Aorta (tissue), 5 donors: ENCODE data around the gene ABLIM2. TPM values are rescaled to one million over a fixed set of nuclear protein-coding genes. Genes with fewer than 3 reads are reported as not detected.

Experiments used
- ATAC-seq: fragments of 200-7000 bp; cut with Tn5 transposase; one replicate; pipeline ENCODE4 v1.9.1; 2022; ENCODE audit warnings: moderate library complexity; ENCODE audit not compliant: low FRiP score
- DNase-seq, 2 donors: peaks; one replicate each; pipeline ENCODE4 v3.0.0-alpha.2; 2020
- H3K27ac ChIP-seq, 2 donors: one replicate each; pipeline ENCODE4 v1.5.1; 2013; ENCODE audit warnings: low read length in 2 of 2, mild to moderate bottlenecking in 2 of 2, moderate library complexity in 2 of 2, control low read depth in 1 of 2, inconsistent platforms in 1 of 2, low read depth in 1 of 2
- H3K27me3 ChIP-seq, 2 donors: one replicate each; pipeline ENCODE4 v1.6.1; 2013; ENCODE audit warnings: control low read depth in 1 of 2, low read length in 1 of 2, mild to moderate bottlenecking in 1 of 2, moderate library complexity in 1 of 2; ENCODE audit not compliant: insufficient read depth in 2 of 2, control insufficient read depth in 1 of 2
- H3K36me3 ChIP-seq, 2 donors: one replicate each; pipeline ENCODE4 v1.6.1; 2013; ENCODE audit warnings: control low read depth in 1 of 2, low read length in 1 of 2, mild to moderate bottlenecking in 1 of 2; ENCODE audit not compliant: insufficient read depth in 2 of 2, control insufficient read depth in 1 of 2
- H3K4me1 ChIP-seq, 2 donors: one replicate each; pipeline ENCODE4 v1.6.1; 2013; ENCODE audit warnings: low read length in 2 of 2, control low read depth in 1 of 2, mild to moderate bottlenecking in 1 of 2, moderate library complexity in 1 of 2; ENCODE audit not compliant: insufficient read depth in 2 of 2, control insufficient read depth in 1 of 2
- H3K4me3 ChIP-seq, 2 donors: one replicate each; pipeline ENCODE4 v1.5.1; 2013; ENCODE audit warnings: low read length in 2 of 2, control low read depth in 1 of 2, mild to moderate bottlenecking in 1 of 2
- H3K9me3 ChIP-seq: one replicate; pipeline ENCODE4 v1.6.1; 2013; ENCODE audit warnings: mild to moderate bottlenecking, low read length; ENCODE audit not compliant: control insufficient read depth
- WGBS, 2 donors: extraction: QIAGEN DNeasy Blood & Tissue Kit; methylation state at CpG; one replicate each; pipeline ENCODE4 v1.1.7; 2013; 5-methylcytosine and 5-hydroxymethylcytosine counted together
- intact Hi-C, 2 donors: fragments of 100-400 bp; cut with DNase I; formaldehyde crosslinking; loops; one replicate each; pipeline versions ENCODE4 v1.14.2 to v1.15.0; 2022
- polyA plus RNA-seq, 2 donors: library from polyadenylated mRNA; stranded (reverse); fragments of 200-250 nt; gene quantifications; one replicate each; pipeline ENCODE4 v1.2.3, GENCODE V29; 2013
- total RNA-seq, 2 donors: library from RNA; stranded (reverse); fragmentation: NEBNext Ultra II Directional; extraction: Animal tissue kit (Norgen Biotek cat#: 25700); gene quantifications; one replicate each; pipeline ENCODE4 v1.2.1, GENCODE V29; 2021
- donor health status: healthy with polysubstance abuse.
- donor health status: Bipolar disorder and iron deficiency.
- donor health status: DM: no; HTN: no; CAD: no.
- donor health status: DM: no; HTN: no; CAD: no.
- donor health status: DM: yes; HTN: yes; CAD: no.

ABLIM2 gene
- total and polyA plus RNA-seq, 4 donors, result 5.3 to 20.2 (median 11.1) TPM

DNA sequence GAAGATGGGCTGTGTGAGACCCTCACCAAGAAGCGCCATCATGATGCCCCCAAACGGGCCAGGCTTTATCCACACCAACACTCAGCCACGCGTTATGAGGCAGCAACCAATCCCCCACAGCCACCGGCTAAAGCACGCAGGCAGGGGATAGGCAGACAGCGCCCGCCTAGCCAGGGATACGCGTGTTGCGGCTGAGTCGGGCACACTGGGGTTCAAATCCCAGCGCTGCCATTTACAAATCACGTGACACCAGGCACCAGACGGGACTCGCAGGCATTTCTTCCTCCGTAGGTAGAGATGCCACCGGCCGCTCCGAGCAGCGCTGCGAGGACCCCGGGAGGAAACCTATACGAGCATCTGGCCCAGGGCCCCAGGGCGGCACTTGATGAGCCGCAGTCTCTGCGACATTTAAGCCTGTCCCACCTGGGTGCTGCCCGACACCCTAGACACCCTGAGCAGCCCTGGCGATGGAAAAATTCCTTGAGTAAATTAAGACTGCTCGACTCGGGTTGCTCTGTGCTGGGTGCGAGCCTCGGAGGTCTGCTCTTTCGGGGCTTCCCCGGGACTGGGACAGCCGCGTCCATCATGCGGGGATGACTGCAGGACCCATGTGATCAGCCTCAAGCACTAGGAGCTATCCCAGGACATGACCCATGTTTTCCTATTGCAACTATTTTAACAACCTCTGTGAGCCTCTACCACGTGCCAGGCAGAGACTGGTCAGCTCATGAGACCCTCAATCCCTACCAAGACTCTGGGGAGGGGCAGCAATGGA lies 6.3 kb downstream of the ABLIM2 start:
- Histone ChIP-seq H3K36me3 (no peaks in the 10 kb centered on the region), H3K9me3 (no peaks in the 10 kb centered on the region), H3K27me3 (no peaks in the 10 kb centered on the region), H3K27ac (no peak overlapping the region), H3K4me3 (no peak overlapping the region), H3K4me1 (no peaks in the 10 kb centered on the region)
- WGBS, 2 donors, result 91 to 92% methylated on average over 39 of the region's 39 CpGs
- intact Hi-C loops, result no loop called here
- ATAC-seq (no peak), DNase-seq (peak in 1 of 2 donors; percentile 71)

- Histone ChIP-seq H3K27me3 (no peaks in the 10 kb centered on the region), H3K27ac (no peak overlapping the region), H3K4me3 (no peak overlapping the region), H3K36me3 (no peaks in the 10 kb centered on the region), H3K4me1 (no peaks in the 10 kb centered on the region), H3K9me3 (no peaks in the 10 kb centered on the region)
- WGBS, 2 donors, result 95 to 98% methylated on average over 15 of the region's 15 CpGs
- ATAC-seq, result no peak
- intact Hi-C loops, result no loop called here
- DNase-seq, result peak in 1 of 2 donors; percentile 67
These were observed 7.4 kb downstream of the ABLIM2 start for GRCh38 chr4:8151165-8151650.

GRCh38 chr4:8150152-8151090 lies 8.2 kb downstream of the ABLIM2 start:
- ATAC-seq, result no peak
- Histone ChIP-seq H3K36me3 (no peaks in the 10 kb centered on the region), H3K4me1 (no peaks in the 10 kb centered on the region), H3K9me3 (no peaks in the 10 kb centered on the region), H3K4me3 (no peak overlapping the region), H3K27ac (no peak overlapping the region), H3K27me3 (no peaks in the 10 kb centered on the region)
- WGBS, 2 donors, result 86 to 89% methylated on average over 29 of the region's 29 CpGs
- peak in 1 of 2 donors; percentile 61 for DNase-seq
- intact Hi-C loops, result no loop called here

- ATAC-seq (no peak), DNase-seq (peak in 1 of 2 donors; percentile 64)
- no peaks in the 10 kb centered on the region for H3K36me3 ChIP-seq
- intact Hi-C loops, result no loop called here
- H3K4me3 ChIP-seq, result no peak overlapping the region
- 81 to 85% methylated on average over 7 of the region's 7 CpGs for WGBS, 2 donors
- no peak overlapping the region for H3K27ac ChIP-seq
- no peaks in the 10 kb centered on the region for H3K27me3 ChIP-seq
- H3K9me3 ChIP-seq, result no peaks in the 10 kb centered on the region
- H3K4me1 ChIP-seq, result no peaks in the 10 kb centered on the region
These were observed 8.9 kb downstream of the ABLIM2 start for GRCh38 chr4:8149664-8150063.

- H3K36me3 ChIP-seq, result no peaks in the 10 kb centered on the region
- intact Hi-C loops, result no loop called here
- H3K27ac ChIP-seq, result no peak overlapping the region
- DNase-seq, result peak in 1 of 2 donors; percentile 74
- 94 to 95% methylated on average over 14 of the region's 14 CpGs for WGBS, 2 donors
- H3K9me3 ChIP-seq, result no peaks in the 10 kb centered on the region
- no peak overlapping the region for H3K4me3 ChIP-seq
- no peaks in the 10 kb centered on the region for H3K4me1 ChIP-seq
- no peak for ATAC-seq
- no peaks in the 10 kb centered on the region for H3K27me3 ChIP-seq
These were observed 9.7 kb downstream of the ABLIM2 start for GRCh38 chr4:8148785-8149435.

DNA sequence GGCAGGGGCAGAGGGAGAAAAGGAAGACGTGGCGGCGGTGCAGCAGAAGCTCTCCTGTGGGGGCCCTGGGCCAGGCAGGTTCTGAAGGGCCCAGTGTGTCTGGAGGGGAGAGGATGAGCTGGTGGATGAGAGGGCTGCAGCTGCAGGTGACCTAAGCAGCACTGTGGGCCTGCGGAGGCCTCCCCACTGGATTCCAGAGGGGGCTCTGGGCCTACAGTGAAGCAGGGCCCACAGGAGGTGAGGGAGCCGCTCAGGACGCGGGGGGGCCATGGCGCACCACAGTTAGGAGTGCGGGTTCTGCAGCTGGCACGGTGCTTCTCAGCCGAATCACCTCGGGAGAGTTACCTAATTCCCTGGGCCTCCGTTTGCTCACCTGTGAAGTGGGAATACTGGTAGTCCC lies 10.5 kb downstream of the ABLIM2 start:
- peak in 1 of 2 donors; percentile 68 for DNase-seq
- H3K4me1 ChIP-seq, result no peaks in the 10 kb centered on the region
- no peak overlapping the region for H3K27ac ChIP-seq
- intact Hi-C loops, result no loop called here
- no peaks in the 10 kb centered on the region for H3K27me3 ChIP-seq
- no peaks in the 10 kb centered on the region for H3K36me3 ChIP-seq
- no peak for ATAC-seq
- WGBS, 2 donors, result 93 to 98% methylated on average over 13 of the region's 13 CpGs
- H3K9me3 ChIP-seq, result no peaks in the 10 kb centered on the region
- H3K4me3 ChIP-seq, result no peak overlapping the region

DNA sequence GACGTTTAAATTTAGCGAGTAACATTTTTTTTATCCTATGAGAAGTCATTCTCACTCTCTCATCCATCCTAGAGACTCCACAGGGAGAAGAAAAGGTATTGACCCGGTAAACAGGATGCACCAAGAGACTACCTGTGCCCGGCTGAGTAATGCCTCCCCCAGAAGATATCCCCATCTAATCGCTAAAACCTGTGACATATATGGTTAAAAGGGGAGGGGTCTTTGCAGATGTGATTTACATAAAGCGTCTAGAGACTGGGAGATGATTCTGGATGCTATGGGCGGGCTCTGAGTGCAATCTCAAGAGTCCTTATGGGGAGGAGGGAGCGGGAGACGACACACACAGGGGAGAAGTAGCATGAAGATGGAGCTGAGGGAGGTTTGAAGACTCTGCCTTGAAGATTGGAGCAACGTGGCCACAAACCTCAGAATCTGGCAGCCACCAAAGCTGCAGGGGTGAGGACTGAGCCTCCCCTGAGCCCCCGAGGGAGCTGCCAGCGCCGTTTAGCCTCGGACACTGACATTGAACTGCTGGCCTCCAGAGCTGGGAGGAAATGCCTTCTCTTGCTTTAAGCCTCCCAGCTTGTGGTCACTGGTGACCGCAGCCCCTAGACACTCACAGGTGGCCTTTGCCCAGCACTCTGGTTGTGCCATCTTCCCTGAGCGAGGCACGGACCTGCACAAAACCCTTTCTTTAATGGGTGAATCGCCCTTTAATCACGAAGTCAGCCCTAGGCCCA lies 11.2 kb downstream of the ABLIM2 start:
- ATAC-seq, result no peak
- intact Hi-C loops, result no loop called here
- Histone ChIP-seq H3K9me3 (no peaks in the 10 kb centered on the region), H3K4me1 (no peaks in the 10 kb centered on the region), H3K4me3 (no peak overlapping the region), H3K27ac (no peak overlapping the region), H3K27me3 (no peaks in the 10 kb centered on the region), H3K36me3 (no peaks in the 10 kb centered on the region)
- no peak for DNase-seq
- WGBS, 2 donors, result 77 to 80% methylated on average over 19 of the region's 19 CpGs

DNA sequence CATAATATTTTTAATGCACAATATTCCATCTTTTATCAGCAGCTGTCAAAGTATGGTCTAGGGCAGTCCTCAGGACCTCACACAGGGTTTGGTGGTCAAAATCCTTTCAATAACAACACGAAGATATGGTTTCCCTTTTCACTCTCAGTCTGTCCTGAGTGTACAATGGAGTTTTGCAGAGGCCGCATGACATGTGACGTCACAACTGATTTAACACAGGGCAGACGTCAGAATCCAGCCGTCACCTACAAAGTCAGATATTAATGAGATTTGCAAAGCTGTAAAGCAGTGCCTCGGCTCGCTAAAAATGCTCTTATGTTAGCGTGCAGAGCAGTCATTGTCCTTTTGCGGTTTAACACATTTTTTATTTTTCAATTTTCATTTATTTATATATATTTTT lies 12.5 kb downstream of the ABLIM2 start:
- H3K4me3 ChIP-seq, result no peak overlapping the region
- no peaks in the 10 kb centered on the region for H3K4me1 ChIP-seq
- no peak for DNase-seq
- 68 to 70% methylated on average over 9 of the region's 9 CpGs for WGBS, 2 donors
- H3K27me3 ChIP-seq, result no peaks in the 10 kb centered on the region
- no peaks in the 10 kb centered on the region for H3K36me3 ChIP-seq
- no peak overlapping the region for H3K27ac ChIP-seq
- no peaks in the 10 kb centered on the region for H3K9me3 ChIP-seq
- intact Hi-C loops, result no loop called here
- no peak for ATAC-seq
